SK-N-SH (cell line): ENCODE measurements around the gene BTBD3.

ENCODE experiments used
- CTCF ChIP-seq: fragments of 200-600 bp; sonication (generic); IDR thresholded peaks from 2 replicates; pipeline ENCODE4 v1.6.1; 2017; ENCODE audit warnings: antibody characterized with exemption, mild to moderate bottlenecking, moderate library complexity
- EP300 ChIP-seq, 2 experiments: IDR thresholded peaks; 2 replicates each; pipeline versions ENCODE4 v1.4.0 to v1.6.1; 2012; ENCODE audit warnings: borderline replicate concordance in 1 of 2, low read depth in 1 of 2, low read length in 1 of 2
- FOXJ3 ChIP-seq: sonication (generic); formaldehyde crosslinking; IDR thresholded peaks from 2 replicates; pipeline ENCODE4 v1.5.1; 2020; ENCODE audit warnings: mild to moderate bottlenecking, missing genetic modification reagents
- GATA2 ChIP-seq: sonication (generic); formaldehyde crosslinking; IDR thresholded peaks from 2 replicates; pipeline ENCODE4 v1.5.0; 2020; ENCODE audit warnings: mild to moderate bottlenecking, missing genetic modification reagents
- POLR2AphosphoS5 ChIP-seq: IDR thresholded peaks from 2 replicates; pipeline ENCODE4 v1.6.1; 2012; ENCODE audit warnings: low read depth, low read length
- SIN3A ChIP-seq: IDR thresholded peaks from 2 replicates; pipeline ENCODE4 v1.6.1; 2012; ENCODE audit warnings: low read depth, mild to moderate bottlenecking, low read length, moderate library complexity, borderline replicate concordance
- SMC3 ChIP-seq: IDR thresholded peaks from 2 replicates; pipeline ENCODE4 v1.6.1; 2012; ENCODE audit warnings: low read depth, low read length, improper control_type of control experiment
- TAF1 ChIP-seq: IDR thresholded peaks from 2 replicates; pipeline ENCODE4 v1.6.1; 2012; ENCODE audit warnings: low read depth, mild to moderate bottlenecking, low read length, moderate library complexity, borderline replicate concordance
- ZBTB33 ChIP-seq: IDR thresholded peaks from 2 replicates; pipeline ENCODE4 v1.4.0; 2012; ENCODE audit warnings: low read depth, borderline replicate concordance
- TF ChIP-seq, protein P1 (sequence below): IDR thresholded peaks from 2 replicates; pipeline ENCODE4 v1.4.0; 2012; ENCODE audit warnings: low read depth
- TF ChIP-seq, protein P2 (sequence below): fragments of 150-350 bp; IDR thresholded peaks from 2 replicates; pipeline ENCODE4 v1.6.1; 2017; ENCODE audit warnings: antibody characterized with exemption, low read length, low read depth, borderline replicate concordance

- TF ChIP-seq SIN3A (no peak), POLR2AphosphoS5 (no peak), FOXJ3 (no peak), CTCF (no peak), SMC3 (no peak), EP300 (IDR thresholded peaks at IDR 0.05; ENCODE audit: borderline replicate concordance in 1 of 2, low read depth in 1 of 2, low read length in 1 of 2) (no peak), TAF1 (no peak), GATA2 (no peak), ZBTB33 (no peak)
- TF ChIP-seq, protein P1, sequence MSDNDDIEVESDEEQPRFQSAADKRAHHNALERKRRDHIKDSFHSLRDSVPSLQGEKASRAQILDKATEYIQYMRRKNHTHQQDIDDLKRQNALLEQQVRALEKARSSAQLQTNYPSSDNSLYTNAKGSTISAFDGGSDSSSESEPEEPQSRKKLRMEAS, result no peak
- TF ChIP-seq, protein P2, sequence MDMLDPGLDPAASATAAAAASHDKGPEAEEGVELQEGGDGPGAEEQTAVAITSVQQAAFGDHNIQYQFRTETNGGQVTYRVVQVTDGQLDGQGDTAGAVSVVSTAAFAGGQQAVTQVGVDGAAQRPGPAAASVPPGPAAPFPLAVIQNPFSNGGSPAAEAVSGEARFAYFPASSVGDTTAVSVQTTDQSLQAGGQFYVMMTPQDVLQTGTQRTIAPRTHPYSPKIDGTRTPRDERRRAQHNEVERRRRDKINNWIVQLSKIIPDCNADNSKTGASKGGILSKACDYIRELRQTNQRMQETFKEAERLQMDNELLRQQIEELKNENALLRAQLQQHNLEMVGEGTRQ, result no peak
Observed at GRCh38 chr20:11951696-11952095, 34.0 kb downstream of the BTBD3 start.
